Measurements from ENCODE around the gene CHD1. TPM values are rescaled to one million over a fixed set of nuclear protein-coding genes. Genes with fewer than 3 reads are reported as not detected.
A peak's percentile ranks its signal among the peaks of the same experiment; 100 is the strongest.

CHD1 gene
- total and polyA plus RNA-seq, 9 of the 15 experiments (the other 6 are each of a cell fraction or from before 2014, with no cell fraction given), result 27.3 to 133 (median 58.7) TPM

GRCh38 chr5:98928873-98929709 lies at the start of gene CHD1 (continued):
- TF ChIP-seq HMG20A (CRISPR knock-in tag; conservative IDR thresholded peaks at IDR 0.05) (no peak), ZNF124 (CRISPR knock-in tag; IDR thresholded peaks at IDR 0.05) (no peak), PATZ1 (CRISPR knock-in tag; IDR thresholded peaks at IDR 0.05; ENCODE audit: borderline replicate concordance) (0 out of 2 replicates have a peak, but pooled peaks have one; percentile 17), ZBTB43 (CRISPR knock-in tag; IDR thresholded peaks at IDR 0.05) (no peak), STAG1 (CRISPR knock-in tag; IDR thresholded peaks at IDR 0.05; ENCODE audit: borderline replicate concordance) (no peak), HNRNPUL1 (IDR thresholded peaks at IDR 0.05; ENCODE audit: low read length) (no peak), MTA2 (IDR thresholded peaks at IDR 0.05; ENCODE audit: low read depth) (no peak), MYBL2 (IDR thresholded peaks at IDR 0.05; ENCODE audit: low read depth) (no peak), MYBL2 (CRISPR knock-in tag; IDR thresholded peaks at IDR 0.05; ENCODE audit: borderline replicate concordance) (no peak), BACH1 (tag; IDR thresholded peaks at IDR 0.05) (no peak; the same call in 1 of the 2 replicates), IRF9 (tag; IDR thresholded peaks at IDR 0.05) (peak; percentile 87), ZNF551 (CRISPR knock-in tag; IDR thresholded peaks at IDR 0.05) (no peak), RB1 (IDR thresholded peaks at IDR 0.05; ENCODE audit: low read depth) (peak; percentile 51), FOS (IDR thresholded peaks at IDR 0.05; ENCODE audit: extremely low read depth, insufficient read length) (no peak), ZNF592 (IDR thresholded peaks at IDR 0.05) (no peak), ZZZ3 (IDR thresholded peaks at IDR 0.05) (peak; percentile 91), SMARCA5 (IDR thresholded peaks at IDR 0.05) (0 out of 2 replicates have a peak, but pooled peaks have one; percentile 13), TFAM (CRISPR knock-in tag; conservative IDR thresholded peaks at IDR 0.05) (no peak), NONO (IDR thresholded peaks at IDR 0.05; ENCODE audit: low read depth in 2 of 2, low read length in 1 of 2) (no peak; a peak in 1 of 4 replicates), TRIM28 (IDR thresholded peaks at IDR 0.05) (peak; percentile 65), ESRRA (IDR thresholded peaks at IDR 0.05; ENCODE audit: borderline replicate concordance, low read depth) (no peak; the same call in none of the 2 replicates)
